Activated CD4-positive, alpha-beta T cell treated with anti-CD3 and anti-CD28 coated beads for 36 hours (primary cell): ENCODE data around the gene NTN5. TPM values are rescaled to one million over a fixed set of nuclear protein-coding genes. Genes with fewer than 3 reads are reported as not detected.

Source experiments
- ATAC-seq: fragments of 200-7000 bp; cut with Tn5 transposase; one replicate; pipeline ENCODE4 v1.10.0; 2021; ENCODE audit warnings: mild to moderate bottlenecking, moderate library complexity
- CTCF ChIA-PET: fragments of 350-600 bp; sonication (Branson Sonifier 250); formaldehyde crosslinking; loops from one replicate; lab custom pipeline; 2021; ENCODE audit warnings: antibody characterized with exemption; lab: Charles Lee
- POLR2A ChIA-PET: fragments of 350-600 bp; sonication (Branson Sonifier 250); formaldehyde crosslinking; loops from one replicate; lab custom pipeline; 2021; ENCODE audit warnings: antibody characterized with exemption, inconsistent platforms; lab: Charles Lee
- DNase-seq: peaks from one replicate; pipeline ENCODE4 v3.0.0-alpha.2; 2020
- H3K27ac Mint-ChIP-seq: one replicate; pipeline ENCODE4 v1.8.0; 2021; ENCODE audit warnings: mixed read lengths
- H3K27me3 Mint-ChIP-seq: one replicate; pipeline ENCODE4 v1.8.0; 2021; ENCODE audit warnings: mixed read lengths
- H3K36me3 Mint-ChIP-seq: one replicate; pipeline ENCODE4 v1.8.0; 2021; ENCODE audit warnings: low read depth, mixed read lengths
- H3K4me1 Mint-ChIP-seq: one replicate; pipeline ENCODE4 v1.8.0; 2021; ENCODE audit warnings: mixed read lengths
- H3K4me3 Mint-ChIP-seq: one replicate; pipeline ENCODE4 v1.8.0; 2021; ENCODE audit warnings: mild to moderate bottlenecking, moderate library complexity, mixed read lengths
- H3K9me3 Mint-ChIP-seq: one replicate; pipeline ENCODE4 v1.8.0; 2021; ENCODE audit warnings: low read depth, mixed read lengths
- intact Hi-C, 2 experiments: fragments of 100-400 bp; cut with DNase I in 1 of 2; cut with micrococcal nuclease in 1 of 2; formaldehyde crosslinking; loops; one replicate each; pipeline versions ENCODE4 v1.14.2 to v1.15.1; 2022 to 2024; cut with DNase I, micrococcal nuclease
- total RNA-seq, 2 experiments: library from RNA; stranded (reverse); gene quantifications; one replicate each; pipeline ENCODE4 v1.2.3, GENCODE V29; 2021

Gene NTN5
- total RNA-seq, 2 experiments from 2014 or later: 0.50 to 0.60 TPM

- DNase-seq (no peak), ATAC-seq (no peak)
- no peaks in the 10 kb centered on the region for H3K27me3 Mint-ChIP-seq
- CTCF ChIA-PET: interaction anchor here (0.8 to 2.4 kb wide), 3 partner anchors 11 to 198 kb away, joined by 4 to 13 read pairs (median 6); no protein-coding TSS in a partner anchor
- H3K27ac Mint-ChIP-seq: no peak overlapping the region
- peaks cover 42% of the 10 kb centered on the region for H3K4me1 Mint-ChIP-seq
- POLR2A ChIA-PET: interaction anchor here (2.2 kb wide), 1 partner anchor 25 kb away, joined by 9 read pairs; the partner anchor contains the start of genes RPL18 and SPHK2
- H3K36me3 Mint-ChIP-seq: no peaks in the 10 kb centered on the region
- no peak overlapping the region for H3K4me3 Mint-ChIP-seq
- H3K9me3 Mint-ChIP-seq: no peaks in the 10 kb centered on the region
- intact Hi-C loops: no loop called here
Measured at GRCh38 chr19:48644355-48644754, 28.5 kb downstream of the NTN5 start.

DNA sequence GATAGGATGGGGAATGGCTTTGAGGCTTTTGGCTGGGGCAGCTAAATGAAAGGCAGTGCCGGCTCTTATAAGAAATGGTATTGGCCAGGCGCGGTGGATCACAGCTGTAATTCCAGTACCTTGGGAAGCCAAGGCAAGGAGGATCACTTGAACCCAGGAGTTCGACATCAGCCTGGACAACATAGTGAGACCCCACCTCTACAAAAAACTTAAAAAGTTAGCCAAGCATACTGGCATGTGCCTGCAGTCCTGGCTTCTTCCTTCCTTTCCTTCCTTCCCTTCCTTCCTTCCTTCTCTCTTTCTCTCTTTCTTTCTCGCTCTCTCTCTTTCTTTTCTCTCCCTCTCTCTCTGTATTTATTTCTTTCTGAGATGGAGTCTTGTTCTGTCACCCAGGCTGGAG lies 30.0 kb downstream of the NTN5 start:
- DNase-seq: no peak
- Mint-ChIP-seq H3K9me3 (no peaks in the 10 kb centered on the region), H3K27me3 (no peaks in the 10 kb centered on the region), H3K27ac (no peak overlapping the region), H3K4me1 (peaks cover 45% of the 10 kb centered on the region), H3K36me3 (peaks cover 9% of the 10 kb centered on the region), H3K4me3 (no peak overlapping the region)
- POLR2A ChIA-PET: no interaction called here
- ATAC-seq: no peak
- intact Hi-C loops: no loop called here
- CTCF ChIA-PET: no interaction called here

GRCh38 chr19:48641850-48642249 lies 31.0 kb downstream of the NTN5 start:
- Mint-ChIP-seq H3K4me3 (no peak overlapping the region), H3K27me3 (no peaks in the 10 kb centered on the region), H3K27ac (no peak overlapping the region), H3K36me3 (peaks cover 11% of the 10 kb centered on the region), H3K9me3 (no peaks in the 10 kb centered on the region), H3K4me1 (peaks cover 45% of the 10 kb centered on the region)
- POLR2A ChIA-PET: interaction anchor here (0.6 to 1.3 kb wide), 2 partner anchors 9 to 190 kb away, joined by 3 read pairs; no protein-coding TSS in a partner anchor
- CTCF ChIA-PET: interaction anchor here (0.7 kb wide), 2 partner anchors 25 to 171 kb away, joined by 3 read pairs; no protein-coding TSS in a partner anchor
- ATAC-seq (no peak), DNase-seq (no peak)
- intact Hi-C loops: no loop called here

DNA sequence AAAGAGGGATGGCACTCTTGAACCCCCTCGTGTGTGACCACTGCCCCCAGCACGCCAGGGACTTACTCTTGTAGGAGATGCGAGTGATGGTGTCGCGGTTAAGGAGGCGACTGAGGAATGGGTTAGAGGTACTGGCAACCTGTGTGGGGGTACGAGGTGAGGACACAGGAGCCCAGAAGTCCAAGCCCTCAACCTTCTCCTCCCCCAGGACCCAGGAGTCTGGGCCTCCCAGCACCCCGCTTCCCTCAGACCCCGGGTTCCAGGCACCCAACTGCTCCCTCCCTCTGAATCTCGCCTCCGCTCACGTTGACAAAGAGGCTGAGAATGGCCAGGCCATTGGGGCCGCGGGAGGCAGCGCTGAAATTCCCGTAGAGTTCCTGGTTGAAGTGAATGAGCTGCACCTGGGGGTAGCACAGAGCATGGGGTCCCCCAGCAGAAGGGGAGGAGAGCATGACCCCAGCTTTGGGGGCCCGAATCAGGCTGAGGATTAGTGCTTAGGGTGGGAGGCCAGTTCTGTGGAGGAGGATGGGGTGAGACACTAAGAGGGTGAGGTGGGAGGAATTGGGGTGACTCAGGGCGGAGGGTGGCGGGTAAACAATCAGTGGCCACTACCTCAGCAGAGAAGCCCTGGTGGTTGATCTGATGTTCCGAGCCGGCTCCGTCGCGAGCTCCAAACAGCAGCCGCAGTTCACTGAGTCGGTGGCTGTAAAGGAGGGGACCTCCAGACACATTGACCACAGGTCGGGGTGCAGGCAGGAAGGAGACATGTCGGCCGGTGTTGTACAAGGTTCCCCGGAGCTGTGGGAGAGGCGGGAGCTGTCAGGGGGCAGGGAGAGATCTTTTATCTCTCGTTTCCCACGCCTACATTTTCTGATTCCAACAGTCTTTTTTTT lies 33.1 kb downstream of the NTN5 start:
- H3K9me3 Mint-ChIP-seq: no peaks in the 10 kb centered on the region
- peaks cover 40% of the 10 kb centered on the region for H3K4me1 Mint-ChIP-seq
- DNase-seq: peak; percentile 38
- intact Hi-C loops: loop anchor here (2.0 to 10.0 kb wide), 7 partner anchors 325 to 1525 kb away; partner anchors contain the start of genes FTL (in 2 of the 2), ALDH16A1 (in 1 of the 2), C19orf73 (in 1 of the 2) and NOSIP (in 1 of the 2)
- H3K27me3 Mint-ChIP-seq: no peaks in the 10 kb centered on the region
- H3K36me3 Mint-ChIP-seq: peaks cover 11% of the 10 kb centered on the region
- no peak for ATAC-seq
- peak overlapping the region; percentile 52 for H3K4me3 Mint-ChIP-seq
- CTCF ChIA-PET: no interaction called here
- POLR2A ChIA-PET: no interaction called here
- H3K27ac Mint-ChIP-seq: peak overlapping the region; percentile 82

GRCh38 chr19:48638831-48639381 lies 33.9 kb downstream of the NTN5 start:
- DNase-seq (peak; percentile 33), ATAC-seq (no peak)
- Mint-ChIP-seq H3K4me1 (peaks cover 42% of the 10 kb centered on the region), H3K27ac (peak overlapping the region; percentile 99), H3K9me3 (no peaks in the 10 kb centered on the region), H3K4me3 (peak overlapping the region; percentile 83), H3K36me3 (peaks cover 11% of the 10 kb centered on the region), H3K27me3 (no peaks in the 10 kb centered on the region)
- ChIA-PET POLR2A (no interaction called here), CTCF (no interaction called here)
- intact Hi-C loops: loop anchor here (1.0 to 10.0 kb wide), 8 partner anchors 7 to 1524 kb away; partner anchors contain the start of genes FTL (in 2 of the 2), ALDH16A1 (in 1 of the 2), C19orf73 (in 1 of the 2) and CA11 (in 1 of the 2)

DNA sequence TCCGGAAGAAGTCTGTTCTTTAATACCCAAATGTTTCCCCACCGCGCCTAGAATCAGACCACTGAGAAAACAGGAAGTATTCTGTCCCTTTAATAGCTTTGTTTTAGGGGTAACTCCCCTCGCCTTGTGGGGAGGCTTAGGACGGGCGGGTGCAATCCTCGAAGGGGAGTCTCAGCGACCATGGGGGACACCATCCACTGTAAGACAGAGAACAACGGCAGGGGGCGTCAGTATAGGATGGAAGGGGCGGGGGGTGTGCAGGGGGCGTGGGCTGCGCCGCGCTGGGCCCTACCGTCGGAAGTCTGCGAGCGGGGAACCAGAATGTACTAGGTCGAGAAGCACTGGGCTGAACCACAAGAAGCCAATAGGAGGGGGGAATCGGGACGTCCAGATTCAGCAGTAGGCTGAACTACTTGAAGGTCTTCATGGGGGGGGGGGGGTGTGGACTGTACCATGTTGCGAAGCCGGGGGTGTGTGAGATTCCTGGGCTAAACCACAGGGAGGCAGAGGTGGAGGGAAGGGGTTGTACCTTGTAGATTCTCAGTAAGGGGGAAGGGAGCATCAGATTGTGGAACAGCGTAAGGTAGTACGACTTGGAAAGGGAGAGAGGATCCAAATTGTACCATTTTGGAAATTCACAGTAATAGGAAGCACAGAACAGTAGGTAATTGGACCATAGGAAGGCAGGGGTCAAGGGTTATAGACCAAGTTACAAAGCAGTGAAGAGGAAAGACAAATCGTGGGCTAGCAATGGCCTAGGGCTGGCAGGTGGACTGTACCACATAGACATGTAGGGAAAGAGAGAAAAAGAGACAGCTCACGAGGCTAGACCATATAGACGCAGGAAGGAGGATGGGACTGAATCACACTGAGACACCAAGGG lies 34.6 kb downstream of the NTN5 start:
- ChIA-PET POLR2A (interaction anchor here (0.6 to 1.3 kb wide), 2 partner anchors 19 to 323 kb away, joined by 3 to 5 read pairs; partner anchors contain the start of genes RPL18 and SPHK2), CTCF (no interaction called here)
- Mint-ChIP-seq H3K27ac (peak overlapping the region; percentile 99), H3K36me3 (peaks cover 11% of the 10 kb centered on the region), H3K4me3 (peak overlapping the region; percentile 83), H3K4me1 (peaks cover 48% of the 10 kb centered on the region), H3K27me3 (no peaks in the 10 kb centered on the region), H3K9me3 (no peaks in the 10 kb centered on the region)
- ATAC-seq: peak; percentile 16
- DNase-seq: peak; percentile 85
- intact Hi-C loops: loop anchor here (1.0 to 10.0 kb wide), 12 partner anchors 8 to 1523 kb away; partner anchors contain the start of genes FTL (in 2 of the 2), ALDH16A1 (in 1 of the 2), C19orf73 (in 1 of the 2) and CA11 (in 1 of the 2)

DNA sequence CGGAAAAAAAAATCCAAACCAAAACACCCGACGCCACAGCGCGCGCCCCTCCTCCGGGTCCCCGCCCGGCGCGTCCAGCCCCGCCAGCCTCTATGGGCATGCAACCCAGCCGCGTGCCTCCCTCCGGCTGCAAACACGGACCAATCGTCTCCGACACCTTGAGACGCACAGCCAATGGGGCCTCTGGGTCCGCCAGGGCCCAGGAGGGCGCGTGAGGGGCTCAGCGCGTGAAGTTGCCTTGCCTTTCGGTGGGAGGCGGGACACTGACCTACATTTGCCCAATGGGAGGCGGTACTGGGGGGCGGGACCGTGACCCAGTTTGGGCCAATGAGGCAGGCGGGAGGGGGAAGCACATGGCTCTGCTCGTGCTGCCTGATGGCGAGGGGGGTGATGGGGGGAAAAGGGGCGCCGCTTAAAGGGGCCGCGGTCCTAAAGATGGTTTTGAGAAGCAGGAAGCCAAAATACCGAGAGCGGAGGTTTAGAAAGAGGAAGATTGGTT lies 35.3 kb downstream of the NTN5 start:
- Mint-ChIP-seq H3K27ac (peak overlapping the region; percentile 99), H3K4me3 (peak overlapping the region; percentile 83), H3K36me3 (peaks cover 11% of the 10 kb centered on the region), H3K9me3 (no peaks in the 10 kb centered on the region), H3K27me3 (no peaks in the 10 kb centered on the region), H3K4me1 (peaks cover 54% of the 10 kb centered on the region)
- peak; percentile 75 for ATAC-seq
- POLR2A ChIA-PET: interaction anchor here (1.3 kb wide), 1 partner anchor 18 kb away, joined by 3 read pairs; the partner anchor contains the start of genes RPL18 and SPHK2
- peak; percentile 98 for DNase-seq
- intact Hi-C loops: loop anchor here (1.0 to 10.0 kb wide), 10 partner anchors 77 to 1523 kb away; partner anchors contain the start of genes FTL (in 2 of the 2), ALDH16A1 (in 1 of the 2), GYS1 (in 1 of the 2) and NOSIP (in 1 of the 2)
- CTCF ChIA-PET: interaction anchor here (0.7 kb wide), 1 partner anchor 274 kb away, joined by 4 read pairs; the partner anchor contains the start of gene TMEM143

DNA sequence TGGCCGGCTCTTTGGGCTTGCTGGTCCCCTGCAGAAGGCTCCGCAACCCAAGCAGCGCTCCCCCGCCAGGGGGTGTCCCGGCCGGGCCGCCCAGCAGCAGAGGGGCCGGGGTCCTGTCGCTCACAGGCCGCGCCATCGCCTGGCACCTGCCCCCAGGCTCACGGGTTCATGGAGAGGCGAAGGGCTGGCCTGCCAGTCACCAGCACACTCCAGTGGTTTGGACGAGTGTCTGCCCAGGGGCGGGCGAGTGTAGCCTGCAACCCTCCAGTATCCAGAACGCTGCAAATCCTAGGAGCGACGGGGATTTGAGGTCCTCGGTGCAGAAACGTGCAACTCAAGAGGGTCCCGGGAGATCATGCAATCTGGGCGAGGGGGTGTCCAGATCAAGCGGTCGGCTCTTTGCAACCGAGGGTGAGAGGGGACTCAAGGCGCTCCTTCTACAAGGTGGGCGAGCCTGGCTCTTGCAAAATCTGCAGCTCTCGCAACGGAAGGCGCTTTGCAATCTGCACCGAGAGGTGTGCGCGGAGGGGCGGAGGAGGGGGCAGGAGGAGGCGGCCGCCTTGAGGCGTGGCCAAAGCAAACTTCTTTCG lies 35.9 kb downstream of the NTN5 start, which contains the start of gene DBP:
DBP (minus strand) TSS at position 521 of the 590 bp plus-strand sequence; CDS start at position 136, 385 bp downstream.
- no peaks in the 10 kb centered on the region for H3K27me3 Mint-ChIP-seq
- ChIA-PET CTCF (interaction anchor here (0.7 kb wide), 1 partner anchor 273 kb away, joined by 4 read pairs; the partner anchor contains the start of gene TMEM143), POLR2A (interaction anchor here (1.3 kb wide), 1 partner anchor 18 kb away, joined by 3 read pairs; the partner anchor contains the start of genes RPL18 and SPHK2)
- DNase-seq: peak; percentile 62
- H3K9me3 Mint-ChIP-seq: no peaks in the 10 kb centered on the region
- H3K36me3 Mint-ChIP-seq: peaks cover 11% of the 10 kb centered on the region
- peaks cover 57% of the 10 kb centered on the region for H3K4me1 Mint-ChIP-seq
- intact Hi-C loops: loop anchor here (1.0 to 10.0 kb wide), 10 partner anchors 77 to 1522 kb away; partner anchors contain the start of genes FTL (in 2 of the 2), ALDH16A1 (in 1 of the 2), GYS1 (in 1 of the 2) and NOSIP (in 1 of the 2)
- peak within 1 kb of the TSS; percentile 83 for H3K4me3 Mint-ChIP-seq
- ATAC-seq: no peak
- peak within 1 kb of the TSS; percentile 99 for H3K27ac Mint-ChIP-seq

DNA sequence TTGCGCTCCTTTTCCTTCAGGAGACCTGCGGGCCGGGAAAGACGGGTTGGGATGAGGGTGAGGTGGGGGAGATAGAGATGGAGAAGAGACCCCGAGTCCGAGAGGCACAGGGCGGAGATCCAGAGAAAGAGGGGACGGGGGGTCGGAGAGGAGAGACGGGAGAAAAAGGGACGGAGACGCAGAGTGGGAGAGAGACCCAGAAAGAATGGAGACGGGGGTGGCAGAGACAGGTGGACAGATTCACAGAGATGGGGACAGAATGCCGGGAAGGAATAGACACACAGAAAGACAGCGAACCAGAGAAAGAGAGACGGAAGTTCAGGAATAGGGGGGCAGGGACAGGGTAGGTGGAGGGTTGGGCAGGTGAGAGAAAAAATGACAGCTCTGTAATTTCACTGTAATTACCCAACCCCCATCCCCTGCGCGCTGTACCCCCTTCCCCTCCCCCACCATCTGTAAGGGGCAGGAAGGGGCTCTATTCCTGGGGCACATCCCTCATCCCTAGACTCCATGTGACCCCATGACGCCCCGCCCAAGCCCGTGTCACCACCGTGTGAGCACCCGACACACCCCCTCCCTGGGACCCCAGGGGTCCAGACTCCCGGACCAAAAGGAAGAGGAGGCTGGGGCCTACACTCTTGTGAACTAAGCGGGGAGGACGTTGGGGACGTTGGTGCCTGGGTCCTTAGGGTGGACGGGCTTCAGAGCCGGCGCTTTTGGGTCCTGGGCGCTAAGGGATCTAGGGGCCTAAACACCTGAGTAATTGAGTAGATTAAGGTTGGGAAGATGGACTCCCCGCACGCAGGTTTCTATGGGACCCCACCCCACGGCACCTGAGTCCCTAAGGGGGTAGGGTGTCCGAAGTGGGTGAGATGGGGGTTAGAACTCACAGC lies 36.6 kb downstream of the NTN5 start:
- DNase-seq (peak; percentile 49), ATAC-seq (no peak)
- CTCF ChIA-PET: no interaction called here
- Mint-ChIP-seq H3K36me3 (peaks cover 11% of the 10 kb centered on the region), H3K9me3 (no peaks in the 10 kb centered on the region), H3K4me3 (peak overlapping the region; percentile 83), H3K4me1 (peaks cover 57% of the 10 kb centered on the region), H3K27me3 (no peaks in the 10 kb centered on the region), H3K27ac (peak overlapping the region; percentile 85)
- intact Hi-C loops: loop anchor here (1.0 to 10.0 kb wide), 11 partner anchors 102 to 1521 kb away; partner anchors contain the start of genes FTL (in 2 of the 2), ALDH16A1 (in 1 of the 2), CYTH2 (in 1 of the 2) and NOSIP (in 1 of the 2)
- POLR2A ChIA-PET: interaction anchor here (1.3 kb wide), 1 partner anchor 17 kb away, joined by 3 read pairs; the partner anchor contains the start of genes RPL18 and SPHK2
